ENCODE data around the gene WIPI1. TPM values are rescaled to one million over a fixed set of nuclear protein-coding genes. Genes with fewer than 3 reads are reported as not detected.

Gene WIPI1
- total and polyA plus RNA-seq, 9 of the 15 experiments (the other 6 are each of a cell fraction or from before 2014, with no cell fraction given) = 3.7 to 23.5 (median 11.8) TPM

DNA sequence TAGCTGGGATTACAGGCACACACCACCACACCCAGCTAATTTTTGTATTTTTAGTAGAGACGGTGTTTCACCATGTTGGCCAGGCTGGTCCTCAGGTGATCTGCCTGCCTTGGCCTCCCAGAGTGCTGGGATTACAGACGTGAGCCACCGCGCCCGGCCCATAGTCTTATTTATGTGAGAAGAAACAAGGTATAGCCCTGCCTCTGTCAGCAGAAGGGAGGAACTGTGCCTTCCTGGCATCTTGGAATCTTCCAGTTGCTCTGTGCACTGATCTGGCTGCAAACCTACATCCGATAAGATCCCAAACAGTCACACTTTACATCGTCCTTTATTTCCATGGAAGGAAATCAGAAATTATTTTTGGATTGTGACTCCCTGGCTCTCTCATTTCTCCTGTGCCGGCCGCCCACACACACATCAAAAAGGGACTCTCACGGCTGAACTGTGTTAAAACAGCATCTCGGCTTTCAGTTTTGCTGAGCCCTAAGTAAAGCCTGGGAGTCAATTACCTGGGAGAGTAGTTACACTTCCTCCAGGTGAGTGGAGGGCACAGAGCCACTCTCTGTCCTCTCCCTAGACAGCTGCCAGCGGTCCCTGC, 23.3 kb downstream of the WIPI1 start:
- ChIA-PET CTCF (ENCODE audit: low intra/inter-chr PET ratio) (interaction anchor here (0.9 kb wide), 1 partner anchor 168 kb away, joined by 3 read pairs; no protein-coding TSS in a partner anchor), POLR2A (interaction anchor here (1.0 kb wide), 1 partner anchor 22 kb away, joined by 3 read pairs; no protein-coding TSS in a partner anchor)
- Histone ChIP-seq H3K9ac (ENCODE audit: insufficient read depth in 1 of 2, low read depth in 2 of 2, low read length in 2 of 2) (no peak overlapping the region), H2AFZ (ENCODE audit: low read depth, low read length) (no peak overlapping the region), H4K20me1 (replicated peaks; ENCODE audit: control insufficient read depth, insufficient read depth, low read length) (no peaks in the 10 kb centered on the region; the same call in 1 of the 2 replicates), H3K4me2 (ENCODE audit: insufficient read depth, low read length) (no peak overlapping the region), H3K4me1 (replicated peaks in 1 of 2; ENCODE audit: control insufficient read depth in 2 of 2, insufficient read depth in 2 of 2, low read length in 2 of 2) (peaks cover 17 to 24% of the 10 kb centered on the region in 2 experiments), H3K9me3 (replicated peaks; ENCODE audit: control insufficient read depth, insufficient read depth, low read depth, low read length) (no peaks in the 10 kb centered on the region), H3K27ac (ENCODE audit: extremely low read depth, low read depth, low read length) (no peak overlapping the region), H3K9me1 (ENCODE audit: control insufficient read depth, insufficient read depth, low read length) (no peaks in the 10 kb centered on the region), H3K36me3 (ENCODE audit: control insufficient read depth, insufficient read depth, low read length) (peaks cover under 1% of the 10 kb centered on the region; the same call in 1 of the 3 replicates), H3K4me3 (no peak overlapping the region), H3K79me2 (ENCODE audit: control insufficient read depth, insufficient read depth, low read length) (no peaks in the 10 kb centered on the region), H3K27me3 (ENCODE audit: control insufficient read depth in 2 of 2, insufficient read depth in 2 of 2, low read length in 2 of 2) (no peaks in the 10 kb centered on the region)
- in situ Hi-C loops (cut with MboI) (no loop called here), intact Hi-C loops (cut with micrococcal nuclease) (loop anchor here (10.0 kb wide), 1 partner anchor 169 kb away; no protein-coding TSS in a partner anchor)
- WGBS (ENCODE audit: insufficient coverage, low coverage, missing lambda C conversion rate) = 81% methylated on average over 12 of the region's 12 CpGs
- no peak for FAIRE-seq
- no peak for ATAC-seq
- BruUV-seq (replicated peaks) = no TSS peak
- no peak for DNase-seq (ENCODE audit: extremely low read depth in 1 of 4, low spot score in 3 of 4)
- TF ChIP-seq HDGF (IDR thresholded peaks at IDR 0.05) (no peak), ATF2 (CRISPR knock-in tag; IDR thresholded peaks at IDR 0.05) (no peak), TCF7L2 (IDR thresholded peaks at IDR 0.05; ENCODE audit: low read depth, low read length) (no peak), U2AF2 (optimal IDR thresholded peaks at IDR 0.05; ENCODE audit: low read depth, low read length) (no peak), RUNX1 (IDR thresholded peaks at IDR 0.05; ENCODE audit: low read depth) (no peak), ZBTB49 (CRISPR knock-in tag; IDR thresholded peaks at IDR 0.05; ENCODE audit: borderline replicate concordance) (no peak)
- TF ChIP-seq, protein P1, sequence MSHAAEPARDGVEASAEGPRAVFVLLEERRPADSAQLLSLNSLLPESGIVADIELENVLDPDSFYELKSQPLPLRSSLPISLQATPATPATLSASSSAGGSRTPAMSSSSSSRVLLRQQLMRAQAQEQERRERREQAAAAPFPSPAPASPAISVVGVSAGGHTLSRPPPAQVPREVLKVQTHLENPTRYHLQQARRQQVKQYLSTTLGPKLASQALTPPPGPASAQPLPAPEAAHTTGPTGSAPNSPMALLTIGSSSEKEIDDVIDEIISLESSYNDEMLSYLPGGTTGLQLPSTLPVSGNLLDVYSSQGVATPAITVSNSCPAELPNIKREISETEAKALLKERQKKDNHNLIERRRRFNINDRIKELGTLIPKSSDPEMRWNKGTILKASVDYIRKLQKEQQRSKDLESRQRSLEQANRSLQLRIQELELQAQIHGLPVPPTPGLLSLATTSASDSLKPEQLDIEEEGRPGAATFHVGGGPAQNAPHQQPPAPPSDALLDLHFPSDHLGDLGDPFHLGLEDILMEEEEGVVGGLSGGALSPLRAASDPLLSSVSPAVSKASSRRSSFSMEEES (CRISPR knock-in tag; IDR thresholded peaks at IDR 0.05) = no peak

Measured in K562 (cell line).